Measurements from ENCODE around the gene STX10.

The STX10 gene

GRCh38 chr19:13099073-13099999 lies 50.8 kb downstream of the STX10 start:
- peak; percentile 86 for DNase-seq

- DNase-seq: peak; percentile 71
Measured at GRCh38 chr19:13098277-13099072, 51.7 kb downstream of the STX10 start.

- no peak for DNase-seq
Measured at GRCh38 chr19:13097463-13098258, 52.5 kb downstream of the STX10 start.

- DNase-seq: no peak
Measured at GRCh38 chr19:13097033-13097462, 53.1 kb downstream of the STX10 start.

DNA sequence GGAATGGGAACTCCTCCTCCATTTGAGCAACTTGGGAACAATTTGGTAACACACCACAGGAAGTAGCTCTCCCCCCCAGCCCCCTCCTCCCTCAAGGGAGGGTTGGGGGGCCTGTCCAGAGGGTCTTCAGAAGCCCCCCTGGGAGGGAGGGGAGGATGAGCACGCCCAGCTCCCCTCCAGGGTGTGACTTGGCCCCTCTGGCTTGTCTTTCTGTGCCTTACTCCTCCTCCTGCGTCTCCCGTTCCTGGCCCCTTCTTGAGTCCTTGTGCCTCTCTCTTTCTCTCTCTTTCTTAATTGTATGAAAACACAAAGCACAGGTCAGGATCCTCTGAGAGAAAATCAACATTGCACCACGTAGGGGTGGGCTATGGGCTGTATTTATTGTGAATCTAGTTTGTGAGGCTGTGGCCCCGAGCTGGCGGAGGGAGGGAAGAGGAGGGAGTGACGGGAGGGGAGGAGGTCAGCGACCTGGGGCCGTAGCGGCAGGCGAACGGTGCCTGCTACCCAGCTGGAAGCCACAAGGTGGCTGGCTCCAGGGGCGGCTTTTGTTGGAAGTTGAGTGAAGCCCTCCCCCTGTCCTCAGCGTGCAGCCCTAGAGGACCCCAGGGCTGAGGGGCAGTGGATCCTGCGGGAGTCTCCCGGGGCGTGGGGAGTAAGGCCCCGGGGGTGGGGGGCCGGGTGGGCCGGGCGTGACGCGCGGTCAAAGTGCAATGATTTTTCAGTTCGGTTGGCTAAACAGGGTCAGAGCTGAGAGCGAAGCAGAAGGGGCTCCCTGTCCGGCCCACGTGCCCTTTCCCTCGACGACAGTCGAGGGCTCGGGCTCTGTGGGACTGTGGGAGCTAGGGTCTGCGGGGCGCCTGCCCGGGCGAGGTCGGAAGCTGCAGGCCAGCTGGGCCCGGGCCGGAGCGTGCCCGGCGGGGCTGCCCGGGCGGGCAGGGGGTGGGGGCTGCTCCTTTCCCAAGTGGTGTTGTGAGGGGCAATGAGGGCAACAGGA lies 53.9 kb downstream of the STX10 start:
- no peak for DNase-seq

DNA sequence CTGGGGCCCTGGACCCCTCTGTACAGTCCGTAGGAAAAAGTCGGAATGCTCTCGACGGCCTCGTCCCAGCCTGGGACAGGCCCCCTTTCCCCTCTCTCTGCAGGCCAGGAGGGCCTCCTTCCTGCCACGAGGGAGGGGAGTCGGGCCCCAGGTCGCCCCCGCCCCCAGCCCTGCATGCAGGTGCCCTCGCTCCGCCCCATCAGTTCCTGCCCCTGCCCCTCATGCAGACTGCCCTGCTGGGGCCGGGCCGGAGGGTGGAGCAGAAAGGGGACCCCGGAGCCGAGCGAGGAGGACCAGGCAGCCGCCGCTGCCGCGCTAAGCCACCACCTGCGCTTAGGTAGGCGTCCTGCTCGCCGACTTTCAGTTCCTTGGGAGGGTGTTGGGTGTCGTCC lies 54.8 kb downstream of the STX10 start:
- peak; percentile 64 for DNase-seq

GRCh38 chr19:13094771-13095392 lies 55.3 kb downstream of the STX10 start:
- no peak for DNase-seq

DNA sequence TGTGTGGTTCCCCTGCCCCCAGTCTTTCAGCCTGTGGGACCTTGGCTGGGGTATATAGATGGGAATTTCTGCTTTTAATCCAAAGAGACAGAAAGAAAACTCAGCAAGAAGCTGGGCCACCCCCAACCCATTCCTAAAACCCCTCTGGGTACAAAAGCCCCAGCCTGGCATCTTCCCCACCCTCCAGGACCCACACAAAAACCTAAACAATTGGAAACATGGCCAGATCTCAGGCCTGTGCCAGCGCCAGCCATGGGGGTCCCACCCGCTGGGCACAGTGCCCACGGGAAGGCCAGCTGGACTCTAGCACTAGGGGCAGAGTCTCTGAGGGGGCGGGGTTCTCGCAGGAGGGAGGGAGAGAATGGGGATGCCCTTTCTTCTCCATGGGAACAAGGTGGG lies 56.1 kb downstream of the STX10 start:
- no peak for DNase-seq
